Fibroblast of lung (primary cell): ENCODE measurements around the gene CDYL. TPM values are rescaled to one million over a fixed set of nuclear protein-coding genes. Genes with fewer than 3 reads are reported as not detected.

Experiments
- DNase-seq, 2 donors: peaks; one replicate each; pipeline versions ENCODE4 v3.0.0 to v3.0.0-alpha.2; 2010; ENCODE audit warnings: low read depth in 2 of 2
- H2AFZ ChIP-seq: 2 replicates; pipeline ENCODE4 v1.5.1; 2012; ENCODE audit warnings: low read length, control low read depth, inconsistent platforms
- H3K27ac ChIP-seq: 2 replicates; pipeline ENCODE4 v1.5.1; 2011; ENCODE audit warnings: low read length, control low read depth; ENCODE audit not compliant: insufficient read depth
- H3K27me3 ChIP-seq: 2 replicates; pipeline ENCODE4 v1.5.1; 2011; ENCODE audit warnings: mild to moderate bottlenecking, low read length; ENCODE audit not compliant: control insufficient read depth, insufficient read depth
- H3K36me3 ChIP-seq: 2 replicates; pipeline ENCODE4 v1.5.1; 2011; ENCODE audit warnings: low read length; ENCODE audit not compliant: control insufficient read depth, insufficient read depth
- H3K4me1 ChIP-seq: 2 replicates; pipeline ENCODE4 v1.5.1; 2011; ENCODE audit warnings: low read length; ENCODE audit not compliant: control insufficient read depth, insufficient read depth; ENCODE audit errors: extremely low read depth
- H3K4me2 ChIP-seq: 2 replicates; pipeline ENCODE4 v1.5.1; 2011; ENCODE audit warnings: low read length, control low read depth; ENCODE audit not compliant: insufficient read depth; ENCODE audit errors: extremely low read depth
- H3K4me3 ChIP-seq, 4 experiments: fragments of 200-600 bp in 1 of 4; sonication (generic) in 1 of 4; replicated peaks in 1 of 4; 2 replicates each; pipeline ENCODE4 v1.5.1; 2011 to 2016; ENCODE audit warnings: low read length in 4 of 4, low read depth in 3 of 4, mild to moderate bottlenecking in 3 of 4, control low read depth in 2 of 4, inconsistent platforms in 1 of 4, mixed read lengths in 1 of 4; ENCODE audit not compliant: insufficient read depth in 1 of 4; ENCODE audit errors: control extremely low read depth in 1 of 4
- H3K79me2 ChIP-seq: 2 replicates; pipeline ENCODE4 v1.5.1; 2012; ENCODE audit warnings: mild to moderate bottlenecking, low read length, inconsistent platforms; ENCODE audit not compliant: control insufficient read depth, insufficient read depth
- H3K9ac ChIP-seq: 2 replicates; pipeline ENCODE4 v1.5.1; 2011; ENCODE audit warnings: mild to moderate bottlenecking, low read length, control low read depth; ENCODE audit not compliant: insufficient read depth
- H3K9me3 ChIP-seq: 2 replicates; pipeline ENCODE4 v1.5.1; 2012; ENCODE audit warnings: low read depth, low read length; ENCODE audit not compliant: control insufficient read depth, insufficient read depth
- H4K20me1 ChIP-seq: 2 replicates; pipeline ENCODE4 v1.5.1; 2011; ENCODE audit warnings: low read length; ENCODE audit not compliant: control insufficient read depth, insufficient read depth; ENCODE audit errors: extremely low read depth
- CTCF ChIP-seq, 2 donors: IDR thresholded peaks in 1 of 2; conservative IDR thresholded peaks in 1 of 2; 1 replicate in 1 of 2; 2 replicates in 1 of 2; pipeline ENCODE4 v1.5.1; 2011 to 2012; ENCODE audit warnings: low read length in 2 of 2, control low read depth in 1 of 2, inconsistent platforms in 1 of 2, low read depth in 1 of 2, mild to moderate bottlenecking in 1 of 2
- EZH2 ChIP-seq: IDR thresholded peaks from 2 replicates; pipeline ENCODE4 v1.5.1; 2012; ENCODE audit warnings: low read length, control low read depth, mild to moderate bottlenecking; ENCODE audit errors: missing control alignments
- polyA plus RNA-seq, 2 donors: library from polyadenylated mRNA; depleted of rRNA in 1 of 2; stranded (reverse) in 1 of 2; unstranded in 1 of 2; fragments of >200 nt; gene quantifications; 2 replicates each; pipeline ENCODE4 v1.2.1, GENCODE V29; 2011 to 2012; ENCODE audit warnings: missing spikeins in 1 of 2
- total RNA-seq: library from RNA; depleted of rRNA; stranded (reverse); fragments of >200 nt; gene quantifications from 2 replicates; pipeline ENCODE4 v1.2.1, GENCODE V29; 2014

The CDYL gene
- total and polyA plus RNA-seq, 2 donors (not counting 1 experiment from before 2014, with no cell fraction given) = 20.6 to 24.9 TPM

- TF ChIP-seq CTCF (conservative IDR thresholded peaks at IDR 0.05 in 1 of 2, IDR thresholded peaks at IDR 0.05 in 1 of 2; ENCODE audit: low read depth in 1 of 2, low read length in 2 of 2) (no peak), EZH2 (no peak)
- Histone ChIP-seq H3K4me1 (no peaks in the 10 kb centered on the region), H3K9ac (no peak overlapping the region), H3K4me2 (no peak overlapping the region), H3K27me3 (peaks cover 5% of the 10 kb centered on the region), H3K4me3 (no peak overlapping the region), H2AFZ (no peak overlapping the region), H3K79me2 (peaks cover 10% of the 10 kb centered on the region), H4K20me1 (no peaks in the 10 kb centered on the region), H3K9me3 (no peaks in the 10 kb centered on the region), H3K27ac (no peak overlapping the region), H3K36me3 (no peaks in the 10 kb centered on the region)
- no peak for DNase-seq
These were observed 3.0 kb upstream of the CDYL start for GRCh38 chr6:4773181-4773580.

DNA sequence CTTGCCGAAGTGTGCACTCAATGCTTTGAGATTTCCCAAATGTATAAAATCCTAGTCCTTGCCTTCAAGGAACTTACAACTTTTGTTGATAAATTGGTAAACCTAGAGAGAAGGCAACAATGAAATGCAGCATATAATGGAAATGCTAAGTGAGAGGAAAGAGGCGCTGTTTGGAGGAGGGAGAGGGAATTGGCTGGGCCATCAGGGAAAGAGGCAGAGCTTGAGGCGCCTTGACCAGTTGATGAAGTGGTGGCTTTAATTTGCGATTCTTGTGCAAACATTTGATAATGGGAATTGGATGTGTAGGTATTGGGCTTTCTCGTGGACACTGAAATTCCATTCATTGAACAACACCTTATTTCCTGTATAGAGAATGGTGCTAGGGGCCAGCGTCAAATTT, 1.9 kb upstream of the CDYL start:
- DNase-seq = no peak
- peaks cover 22% of the 10 kb centered on the region for H3K79me2 ChIP-seq
- peaks cover 5% of the 10 kb centered on the region for H3K27me3 ChIP-seq
- H2AFZ ChIP-seq = no peak overlapping the region
- H3K9me3 ChIP-seq = no peaks in the 10 kb centered on the region
- no peak overlapping the region for H3K9ac ChIP-seq
- TF ChIP-seq EZH2 (no peak), CTCF (conservative IDR thresholded peaks at IDR 0.05 in 1 of 2, IDR thresholded peaks at IDR 0.05 in 1 of 2; ENCODE audit: low read depth in 1 of 2, low read length in 2 of 2) (no peak)
- no peaks in the 10 kb centered on the region for H3K36me3 ChIP-seq
- H3K27ac ChIP-seq = no peak overlapping the region
- no peaks in the 10 kb centered on the region for H3K4me1 ChIP-seq
- no peak overlapping the region for H3K4me3 ChIP-seq
- H3K4me2 ChIP-seq = no peak overlapping the region
- H4K20me1 ChIP-seq = no peaks in the 10 kb centered on the region

GRCh38 chr6:4774715-4775493, 1.3 kb upstream of the CDYL start:
- Histone ChIP-seq H4K20me1 (no peaks in the 10 kb centered on the region), H3K9ac (no peak overlapping the region), H3K9me3 (no peaks in the 10 kb centered on the region), H3K79me2 (peaks cover 28% of the 10 kb centered on the region), H2AFZ (no peak overlapping the region), H3K27ac (no peak overlapping the region), H3K4me1 (no peaks in the 10 kb centered on the region), H3K27me3 (peaks cover 5% of the 10 kb centered on the region), H3K4me2 (no peak overlapping the region), H3K36me3 (no peaks in the 10 kb centered on the region), H3K4me3 (peak overlapping the region in 2 of 4 experiments; percentile 39 to 54)
- TF ChIP-seq EZH2 (peak; percentile 16), CTCF (conservative IDR thresholded peaks at IDR 0.05 in 1 of 2, IDR thresholded peaks at IDR 0.05 in 1 of 2; ENCODE audit: low read depth in 1 of 2, low read length in 2 of 2) (no peak)
- peak in 1 of 2 donors; percentile 14 for DNase-seq
